ENCODE data around the gene HSDL2. TPM values are rescaled to one million over a fixed set of nuclear protein-coding genes. Genes with fewer than 3 reads are reported as not detected.
"Not testable (repeated sequence)": the region's sequence is repeated elsewhere in the genome, so short reads cannot be mapped to it uniquely, and the experiment has no call there.

Gene HSDL2
- total and polyA plus RNA-seq, 3 experiments from 2014 or later = 14.9 to 17.9 (median 17.0) TPM

DNA sequence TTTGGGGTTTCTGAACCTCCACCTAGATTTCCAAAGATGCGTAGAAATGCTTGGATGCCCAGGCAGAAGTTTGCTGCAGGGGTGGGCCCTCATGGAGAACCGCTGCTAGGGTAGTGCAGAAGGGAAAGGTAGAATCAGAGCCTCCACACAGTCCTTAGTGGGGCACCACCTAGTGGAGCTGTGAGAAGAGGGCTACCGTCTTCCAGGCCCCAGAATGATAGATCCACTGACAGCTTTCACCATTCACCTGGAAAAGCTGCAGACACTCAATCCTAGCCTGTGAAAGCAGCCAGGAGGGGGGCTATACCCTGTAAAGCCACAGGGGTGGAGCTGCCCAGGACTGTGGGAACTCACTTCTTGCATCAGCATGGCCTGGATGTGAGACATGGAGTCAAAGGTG, 13.3 kb upstream of the HSDL2 start:
- Mint-ChIP-seq H3K27me3 (peaks cover 5 to 11% of the 10 kb centered on the region in 2 donors), H3K27ac (no peak overlapping the region), H3K4me1 (peaks cover 1 to 3% (median 2%) of the 10 kb centered on the region in 3 donors), H3K4me3 (no peak overlapping the region), H3K36me3 (peaks cover 2 to 15% (median 5%) of the 10 kb centered on the region in 3 donors), H3K9me3 (peaks cover 5 to 18% (median 11%) of the 10 kb centered on the region in 5 donors)
- no peaks in the 10 kb centered on the region for H3K9me3 ChIP-seq (ENCODE audit: low read length)
- H3K27me3 ChIP-seq (ENCODE audit: insufficient read depth, low read length, poor library complexity, severe bottlenecking) = no peaks in the 10 kb centered on the region
- CTCF ChIA-PET = interaction anchor here (0.8 to 2.5 kb wide), 5 partner anchors 21 to 427 kb away, joined by 3 to 7 read pairs (median 4); no protein-coding TSS in a partner anchor
- POLR2A ChIA-PET = interaction anchor here (0.7 kb wide), 1 partner anchor 161 kb away, joined by 3 read pairs; no protein-coding TSS in a partner anchor
- no peaks in the 10 kb centered on the region for H3K36me3 ChIP-seq (ENCODE audit: insufficient read depth, low read length)
- no peak overlapping the region for H3K27ac ChIP-seq (ENCODE audit: low read depth, low read length)
- no peak for DNase-seq
- no peak overlapping the region for H3K4me3 ChIP-seq (ENCODE audit: low read length)
- H3K4me1 ChIP-seq (ENCODE audit: insufficient read depth, low read length) = no peaks in the 10 kb centered on the region

- Histone ChIP-seq H3K4me3 (ENCODE audit: low read length) (no peak overlapping the region), H3K9me3 (ENCODE audit: low read length) (no peaks in the 10 kb centered on the region), H3K36me3 (ENCODE audit: insufficient read depth, low read length) (no peaks in the 10 kb centered on the region), H3K4me1 (ENCODE audit: insufficient read depth, low read length) (no peaks in the 10 kb centered on the region), H3K27ac (ENCODE audit: low read depth, low read length) (no peak overlapping the region), H3K27me3 (ENCODE audit: insufficient read depth, low read length, poor library complexity, severe bottlenecking) (no peaks in the 10 kb centered on the region)
- Mint-ChIP-seq H3K4me3 (no peak overlapping the region), H3K9me3 (peaks cover 5 to 18% (median 11%) of the 10 kb centered on the region in 5 donors), H3K4me1 (no peaks in the 10 kb centered on the region), H3K36me3 (peaks cover 2 to 17% (median 6%) of the 10 kb centered on the region in 3 donors), H3K27me3 (peaks cover 5 to 10% of the 10 kb centered on the region in 2 donors), H3K27ac (no peak overlapping the region)
- POLR2A ChIA-PET = no interaction called here
- CTCF ChIA-PET = interaction anchor here (1.1 to 2.5 kb wide), 3 partner anchors 257 to 281 kb away, joined by 4 to 7 read pairs (median 6); no protein-coding TSS in a partner anchor
- no peak for DNase-seq
Observed at GRCh38 chr9:112367465-112367864, 12.4 kb upstream of the HSDL2 start.

GRCh38 chr9:112369817-112370216, 10.1 kb upstream of the HSDL2 start:
- ChIA-PET POLR2A (interaction anchor here (1.4 kb wide), 1 partner anchor 36 kb away, joined by 3 read pairs; the partner anchor contains the start of gene PTBP3), CTCF (interaction anchor here (1.3 to 1.5 kb wide), 2 partner anchors 257 to 272 kb away, joined by 3 to 6 read pairs; no protein-coding TSS in a partner anchor)
- Mint-ChIP-seq H3K27ac (no peak overlapping the region), H3K4me3 (no peak overlapping the region), H3K9me3 (peaks cover 5 to 18% (median 14%) of the 10 kb centered on the region in 5 donors), H3K27me3 (peaks cover 0 to 5% of the 10 kb centered on the region in 2 donors), H3K4me1 (no peaks in the 10 kb centered on the region), H3K36me3 (peaks cover 2 to 23% (median 7%) of the 10 kb centered on the region in 3 donors)
- no peak for DNase-seq
- H3K4me3 ChIP-seq (ENCODE audit: low read length) = no peak overlapping the region
- no peaks in the 10 kb centered on the region for H3K4me1 ChIP-seq (ENCODE audit: insufficient read depth, low read length)
- no peaks in the 10 kb centered on the region for H3K36me3 ChIP-seq (ENCODE audit: insufficient read depth, low read length)
- H3K27ac ChIP-seq (ENCODE audit: low read depth, low read length) = no peak overlapping the region
- no peaks in the 10 kb centered on the region for H3K27me3 ChIP-seq (ENCODE audit: insufficient read depth, low read length, poor library complexity, severe bottlenecking)
- no peaks in the 10 kb centered on the region for H3K9me3 ChIP-seq (ENCODE audit: low read length)

- Mint-ChIP-seq H3K27me3 (no peaks in the 10 kb centered on the region), H3K4me3 (no peak overlapping the region), H3K27ac (no peak overlapping the region), H3K4me1 (no peaks in the 10 kb centered on the region), H3K9me3 (peaks cover 5 to 15% (median 14%) of the 10 kb centered on the region in 5 donors), H3K36me3 (peaks cover 2 to 26% (median 7%) of the 10 kb centered on the region in 3 donors)
- no peaks in the 10 kb centered on the region for H3K27me3 ChIP-seq (ENCODE audit: insufficient read depth, low read length, poor library complexity, severe bottlenecking)
- no peaks in the 10 kb centered on the region for H3K36me3 ChIP-seq (ENCODE audit: insufficient read depth, low read length)
- no peaks in the 10 kb centered on the region for H3K9me3 ChIP-seq (ENCODE audit: low read length)
- no peaks in the 10 kb centered on the region for H3K4me1 ChIP-seq (ENCODE audit: insufficient read depth, low read length)
- H3K4me3 ChIP-seq (ENCODE audit: low read length) = no peak overlapping the region
- no peak overlapping the region for H3K27ac ChIP-seq (ENCODE audit: low read depth, low read length)
- ChIA-PET CTCF (no interaction called here), POLR2A (no interaction called here)
- DNase-seq = no peak
Observed at GRCh38 chr9:112371060-112371459, 8.8 kb upstream of the HSDL2 start.

DNA sequence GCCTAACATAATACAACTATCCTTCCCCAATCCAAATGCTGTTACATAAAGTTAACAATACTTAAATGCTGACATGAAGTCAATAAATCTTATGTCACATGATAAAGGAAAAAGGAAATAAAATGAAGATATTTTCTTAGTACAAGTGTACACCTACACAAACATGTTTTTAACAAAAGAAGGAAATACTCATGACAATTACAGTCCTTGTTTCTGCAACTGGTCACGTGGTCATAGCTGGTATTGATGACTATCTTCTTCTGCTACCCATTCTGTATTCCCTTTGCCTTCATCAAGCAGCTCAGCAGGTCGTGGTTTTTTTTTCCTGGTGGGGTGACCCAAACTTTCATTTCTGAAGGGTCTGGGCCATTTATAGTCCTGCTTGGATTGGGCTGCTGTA, 6.2 kb upstream of the HSDL2 start:
- H3K27me3 Mint-ChIP-seq; H3K27me3 ChIP-seq (ENCODE audit: insufficient read depth, low read length, poor library complexity, severe bottlenecking); H3K36me3 ChIP-seq (ENCODE audit: insufficient read depth, low read length); H3K4me3 Mint-ChIP-seq; H3K4me3 ChIP-seq (ENCODE audit: low read length); POLR2A ChIA-PET; H3K27ac Mint-ChIP-seq; H3K27ac ChIP-seq (ENCODE audit: low read depth, low read length); H3K9me3 ChIP-seq (ENCODE audit: low read length); CTCF ChIA-PET; DNase-seq: not testable (repeated sequence)
- H3K4me1 Mint-ChIP-seq = peaks cover 19 to 24% (median 23%) of the 10 kb centered on the region in 3 donors
- peaks cover 19% of the 10 kb centered on the region for H3K4me1 ChIP-seq (ENCODE audit: insufficient read depth, low read length)
- H3K36me3 Mint-ChIP-seq = peaks cover 2 to 17% (median 6%) of the 10 kb centered on the region in 3 donors
- peaks cover 0 to 11% (median 5%) of the 10 kb centered on the region in 5 donors for H3K9me3 Mint-ChIP-seq

DNA sequence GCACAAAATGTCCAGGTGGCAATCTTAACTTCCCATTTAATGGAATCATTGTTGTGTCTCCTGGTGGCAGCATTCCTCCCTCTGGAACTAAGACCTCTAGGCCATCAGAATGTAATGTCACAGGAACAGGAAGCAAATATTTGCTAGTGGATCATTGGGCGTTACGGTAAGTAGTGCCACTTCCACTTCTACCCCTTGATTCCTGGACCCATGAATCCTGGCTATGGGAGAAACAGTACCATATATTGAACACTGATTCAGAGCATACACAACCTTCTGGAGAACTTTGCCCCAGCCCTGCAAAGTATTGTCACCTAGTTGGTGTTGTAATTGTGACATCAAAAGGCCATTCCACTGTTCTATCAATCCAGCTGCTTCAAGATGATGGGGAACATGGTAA, 5.7 kb upstream of the HSDL2 start:
- POLR2A ChIA-PET; H3K4me3 Mint-ChIP-seq; H3K27ac Mint-ChIP-seq; H3K36me3 ChIP-seq (ENCODE audit: insufficient read depth, low read length); H3K27me3 Mint-ChIP-seq; H3K27me3 ChIP-seq (ENCODE audit: insufficient read depth, low read length, poor library complexity, severe bottlenecking); H3K9me3 ChIP-seq (ENCODE audit: low read length); H3K27ac ChIP-seq (ENCODE audit: low read depth, low read length); DNase-seq; H3K4me3 ChIP-seq (ENCODE audit: low read length); CTCF ChIA-PET: not testable (repeated sequence)
- H3K4me1 Mint-ChIP-seq = peaks cover 22 to 28% (median 25%) of the 10 kb centered on the region in 3 donors
- peaks cover 3 to 17% (median 6%) of the 10 kb centered on the region in 3 donors for H3K36me3 Mint-ChIP-seq
- H3K9me3 Mint-ChIP-seq = peaks cover 0 to 11% (median 5%) of the 10 kb centered on the region in 5 donors
- H3K4me1 ChIP-seq (ENCODE audit: insufficient read depth, low read length) = peaks cover 20% of the 10 kb centered on the region

- peaks cover 22 to 31% (median 27%) of the 10 kb centered on the region in 3 donors for H3K4me1 Mint-ChIP-seq
- no peaks in the 10 kb centered on the region for H3K27me3 Mint-ChIP-seq
Observed at GRCh38 chr9:112375361-112375760, 4.5 kb upstream of the HSDL2 start.

DNA sequence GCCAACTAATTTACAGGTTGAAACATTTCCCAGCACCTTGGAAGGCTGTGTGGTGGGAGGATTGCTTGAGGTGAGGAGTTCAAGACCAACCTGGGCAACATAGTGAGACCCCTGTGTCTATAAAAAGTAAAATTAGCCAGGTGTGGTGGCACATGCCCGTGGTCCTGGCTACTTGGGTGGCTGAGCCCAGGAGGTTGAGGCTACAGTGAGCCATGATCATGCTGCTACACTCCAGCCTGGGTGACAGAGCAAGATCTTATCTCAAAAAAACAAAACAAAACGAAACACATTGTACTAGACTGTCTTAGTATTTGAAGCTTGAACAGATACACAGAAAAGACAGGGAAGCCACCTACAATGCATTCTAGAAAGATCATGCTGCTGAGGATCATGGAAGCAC, 2.8 kb upstream of the HSDL2 start:
- Histone ChIP-seq H3K27ac (ENCODE audit: low read depth, low read length) (peak overlapping the region; percentile 87), H3K36me3 (ENCODE audit: insufficient read depth, low read length) (no peaks in the 10 kb centered on the region), H3K4me1 (ENCODE audit: insufficient read depth, low read length) (peaks cover 20% of the 10 kb centered on the region), H3K4me3 (ENCODE audit: low read length) (no peak overlapping the region), H3K27me3 (ENCODE audit: insufficient read depth, low read length, poor library complexity, severe bottlenecking) (no peaks in the 10 kb centered on the region), H3K9me3 (ENCODE audit: low read length) (no peaks in the 10 kb centered on the region)
- ChIA-PET CTCF (interaction anchor here (1.0 kb wide), 1 partner anchor 16 kb away, joined by 3 read pairs; no protein-coding TSS in a partner anchor), POLR2A (no interaction called here)
- peaks cover 4 to 14% (median 11%) of the 10 kb centered on the region in 3 donors for H3K36me3 Mint-ChIP-seq
- peaks cover 0 to 3% (median 0%) of the 10 kb centered on the region in 5 donors for H3K9me3 Mint-ChIP-seq
- DNase-seq = no peak
- H3K27ac Mint-ChIP-seq = peak overlapping the region in 2 of 8 donors; percentile 7 to 15
- peak overlapping the region in 3 of 7 donors; percentile 2 to 44 (median 31) for H3K4me3 Mint-ChIP-seq
- no peaks in the 10 kb centered on the region for H3K27me3 Mint-ChIP-seq
- peaks cover 30 to 49% (median 41%) of the 10 kb centered on the region in 3 donors for H3K4me1 Mint-ChIP-seq

More at GRCh38 chr9:112375361-112375760, 4.5 kb upstream of the HSDL2 start:
- H3K4me3 ChIP-seq (ENCODE audit: low read length) = no peak overlapping the region
- ChIA-PET CTCF (no interaction called here), POLR2A (no interaction called here)
- Mint-ChIP-seq H3K36me3 (peaks cover 4 to 17% (median 11%) of the 10 kb centered on the region in 3 donors), H3K9me3 (peaks cover 0 to 3% (median 0%) of the 10 kb centered on the region in 5 donors), H3K4me3 (no peak overlapping the region), H3K27ac (no peak overlapping the region)
- H3K36me3 ChIP-seq (ENCODE audit: insufficient read depth, low read length) = no peaks in the 10 kb centered on the region
- no peak overlapping the region for H3K27ac ChIP-seq (ENCODE audit: low read depth, low read length)
- H3K27me3 ChIP-seq (ENCODE audit: insufficient read depth, low read length, poor library complexity, severe bottlenecking) = no peaks in the 10 kb centered on the region
- no peaks in the 10 kb centered on the region for H3K9me3 ChIP-seq (ENCODE audit: low read length)
- no peak for DNase-seq
- H3K4me1 ChIP-seq (ENCODE audit: insufficient read depth, low read length) = peaks cover 20% of the 10 kb centered on the region

Data from CD8-positive, alpha-beta memory T cell (primary cell).